Body of pancreas (tissue), 4 donors: Measurements from ENCODE around the gene SLC6A20.

Source experiments
- CTCF ChIP-seq, 7 experiments: fragments of 450-650 bp in 4 of 7; fragments of 200-600 bp in 3 of 7; sonication (generic) in 3 of 7; IDR thresholded peaks; one replicate each; pipeline ENCODE4 v1.5.1; 2016 to 2019; ENCODE audit warnings: antibody characterized with exemption in 7 of 7
- POLR2A ChIP-seq, 3 donors: fragments of 450-650 bp; IDR thresholded peaks; one replicate each; pipeline ENCODE4 v1.6.1; 2016; ENCODE audit warnings: antibody characterized with exemption in 3 of 3, mild to moderate bottlenecking in 2 of 3

DNA sequence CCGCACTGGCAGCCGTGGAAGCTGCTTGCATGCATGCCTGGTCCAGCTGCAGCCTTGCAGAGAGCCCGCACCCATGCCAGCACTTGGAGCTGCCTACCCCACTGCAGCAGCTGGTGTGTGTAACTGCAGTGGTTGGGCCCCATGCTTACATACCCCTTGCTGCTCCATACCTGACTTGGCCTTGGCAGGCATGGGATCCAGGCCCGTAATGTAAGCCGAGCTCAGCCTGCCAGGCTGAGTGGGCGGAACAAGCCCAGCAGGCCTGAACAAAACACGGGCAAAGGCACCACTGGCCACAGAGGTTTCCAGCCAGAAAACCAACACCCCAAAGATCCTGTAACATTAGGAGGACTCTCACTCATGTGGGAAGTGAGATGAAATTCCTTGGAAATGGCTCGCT lies 48.3 kb downstream of the SLC6A20 start:
- TF ChIP-seq CTCF (IDR thresholded peaks at IDR 0.05) (no peak), POLR2A (IDR thresholded peaks at IDR 0.05) (no peak)
